Mesodermal cell (in vitro differentiated cells): ENCODE data around the gene ADCK1.
"Not testable (repeated sequence)": the region's sequence is repeated elsewhere in the genome, so short reads cannot be mapped to it uniquely, and the experiment has no call there.

Experiments
- H3K27ac ChIP-seq: 2 replicates; pipeline ENCODE4 v1.7.0; 2013; ENCODE audit warnings: mild to moderate bottlenecking, low read depth, low read length, moderate library complexity; ENCODE audit not compliant: severe bottlenecking
- H3K36me3 ChIP-seq: 2 replicates; pipeline ENCODE4 v1.7.1; 2013; ENCODE audit warnings: mild to moderate bottlenecking, low read length, moderate library complexity; ENCODE audit not compliant: control insufficient read depth, insufficient read depth
- H3K4me1 ChIP-seq: one replicate; pipeline ENCODE4 v1.7.1; 2013; ENCODE audit warnings: mild to moderate bottlenecking, low read length; ENCODE audit not compliant: insufficient read depth, control insufficient read depth, poor library complexity, severe bottlenecking
- H3K4me3 ChIP-seq: 2 replicates; pipeline ENCODE4 v1.7.0; 2013; ENCODE audit warnings: low read length, control low read depth, mild to moderate bottlenecking; ENCODE audit not compliant: insufficient read depth, poor library complexity, severe bottlenecking; ENCODE audit errors: extremely low read depth
- H3K9me3 ChIP-seq: 2 replicates; pipeline ENCODE4 v1.7.1; 2013; ENCODE audit warnings: mild to moderate bottlenecking, low read length, moderate library complexity; ENCODE audit not compliant: control insufficient read depth
- WGBS, 2 experiments: methylation state at CpG; one replicate each; pipeline ENCODE4 v1.1.5; 2013; ENCODE audit warnings: missing lambda C conversion rate in 2 of 2; ENCODE audit not compliant: insufficient coverage in 2 of 2; 5-methylcytosine and 5-hydroxymethylcytosine counted together

ADCK1 gene

GRCh38 chr14:77936138-77936639, 136.3 kb downstream of the ADCK1 start:
- Histone ChIP-seq H3K27ac (no peak overlapping the region), H3K4me3 (no peak overlapping the region), H3K4me1 (no peaks in the 10 kb centered on the region), H3K9me3 (peaks cover 30% of the 10 kb centered on the region), H3K36me3 (peaks cover 5% of the 10 kb centered on the region)
- 85 to 100% methylated on average over 1 to 2 of the region's 4 CpGs for WGBS, 2 experiments

- Histone ChIP-seq H3K4me1 (no peaks in the 10 kb centered on the region), H3K27ac (no peak overlapping the region), H3K9me3 (peaks cover 21% of the 10 kb centered on the region), H3K36me3 (no peaks in the 10 kb centered on the region), H3K4me3 (no peak overlapping the region)
- WGBS, 2 experiments: 63 to 78% methylated on average over 1 to 3 of the region's 4 CpGs
Observed at GRCh38 chr14:77947372-77947771, 147.5 kb downstream of the ADCK1 start.

- WGBS, 2 experiments: 100% methylated on average over 2 of the region's 5 CpGs; no CpG with 5 or more reads in 1 of the 2 experiments
- Histone ChIP-seq H3K36me3 (no peaks in the 10 kb centered on the region), H3K9me3 (peaks cover 21% of the 10 kb centered on the region), H3K27ac (no peak overlapping the region), H3K4me3 (no peak overlapping the region), H3K4me1 (no peaks in the 10 kb centered on the region)
Observed at GRCh38 chr14:77950371-77951063, 150.6 kb downstream of the ADCK1 start.

DNA sequence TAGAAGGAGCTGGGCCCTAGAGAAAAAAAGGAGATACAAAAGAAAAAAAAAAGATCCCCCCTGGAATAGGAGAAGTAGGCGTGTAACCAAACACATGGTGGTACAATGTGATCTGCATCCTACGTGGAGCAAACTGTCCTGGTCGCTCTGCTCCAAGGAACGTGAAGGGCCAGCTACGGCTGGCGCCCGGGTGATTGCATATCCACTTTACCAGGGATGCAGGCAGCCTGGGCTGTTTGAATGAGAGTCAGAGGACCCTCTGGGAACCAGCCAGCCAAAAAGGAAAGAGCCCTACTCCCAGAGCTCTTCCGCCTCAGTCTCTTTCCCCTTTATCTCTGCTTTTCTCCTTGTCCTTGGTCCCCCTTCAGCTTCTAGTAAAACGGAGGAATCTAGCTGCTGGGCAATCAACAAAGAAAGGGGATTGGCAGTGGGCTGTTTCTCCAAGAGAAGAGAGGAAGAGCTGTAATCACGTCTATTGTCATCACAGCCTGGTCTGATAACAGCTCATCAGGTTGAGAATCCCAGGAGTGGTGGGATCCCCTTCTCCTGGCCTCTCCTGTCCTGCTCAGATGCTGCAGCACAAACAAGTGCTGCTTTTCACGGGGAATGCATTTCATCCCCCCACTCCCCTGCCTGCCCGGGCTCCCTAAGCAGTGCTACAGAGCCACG, 156.0 kb downstream of the ADCK1 start:
- Histone ChIP-seq H3K4me3 (no peak overlapping the region), H3K36me3 (no peaks in the 10 kb centered on the region), H3K27ac (no peak overlapping the region), H3K9me3 (no peaks in the 10 kb centered on the region), H3K4me1 (no peaks in the 10 kb centered on the region)
- WGBS, 2 experiments: 65 to 66% methylated on average over 9 of the region's 13 CpGs

DNA sequence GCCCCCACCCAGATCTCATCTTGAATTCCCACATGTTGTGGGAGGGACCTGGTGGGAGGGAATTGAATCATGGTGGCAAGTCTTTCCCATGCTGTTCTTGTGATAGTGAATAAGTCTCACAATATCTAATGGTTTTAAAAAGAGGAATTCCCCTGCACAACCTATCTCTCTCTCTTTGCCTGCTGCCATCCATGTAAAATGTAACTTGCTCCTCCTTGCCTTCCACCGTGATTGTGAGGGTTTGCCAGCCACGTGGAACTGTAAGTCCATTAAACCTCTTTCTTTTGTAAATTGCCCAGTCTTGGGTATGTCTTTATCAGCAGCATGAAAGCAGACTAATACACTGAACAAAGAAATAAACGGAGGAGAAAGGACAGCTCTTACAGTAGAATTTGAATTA, 159.8 kb downstream of the ADCK1 start:
- WGBS, 2 experiments: 57 to 88% methylated on average over 1 to 2 of the region's 3 CpGs
- not testable (repeated sequence) for H3K9me3 ChIP-seq, H3K27ac ChIP-seq, H3K4me3 ChIP-seq, H3K4me1 ChIP-seq, H3K36me3 ChIP-seq

GRCh38 chr14:77961847-77962580, 162.1 kb downstream of the ADCK1 start:
- Histone ChIP-seq H3K9me3 (no peaks in the 10 kb centered on the region), H3K4me3 (no peak overlapping the region), H3K4me1 (peaks cover 4% of the 10 kb centered on the region), H3K36me3 (no peaks in the 10 kb centered on the region), H3K27ac (no peak overlapping the region)
- 81 to 84% methylated on average over 6 to 8 of the region's 9 CpGs for WGBS, 2 experiments

DNA sequence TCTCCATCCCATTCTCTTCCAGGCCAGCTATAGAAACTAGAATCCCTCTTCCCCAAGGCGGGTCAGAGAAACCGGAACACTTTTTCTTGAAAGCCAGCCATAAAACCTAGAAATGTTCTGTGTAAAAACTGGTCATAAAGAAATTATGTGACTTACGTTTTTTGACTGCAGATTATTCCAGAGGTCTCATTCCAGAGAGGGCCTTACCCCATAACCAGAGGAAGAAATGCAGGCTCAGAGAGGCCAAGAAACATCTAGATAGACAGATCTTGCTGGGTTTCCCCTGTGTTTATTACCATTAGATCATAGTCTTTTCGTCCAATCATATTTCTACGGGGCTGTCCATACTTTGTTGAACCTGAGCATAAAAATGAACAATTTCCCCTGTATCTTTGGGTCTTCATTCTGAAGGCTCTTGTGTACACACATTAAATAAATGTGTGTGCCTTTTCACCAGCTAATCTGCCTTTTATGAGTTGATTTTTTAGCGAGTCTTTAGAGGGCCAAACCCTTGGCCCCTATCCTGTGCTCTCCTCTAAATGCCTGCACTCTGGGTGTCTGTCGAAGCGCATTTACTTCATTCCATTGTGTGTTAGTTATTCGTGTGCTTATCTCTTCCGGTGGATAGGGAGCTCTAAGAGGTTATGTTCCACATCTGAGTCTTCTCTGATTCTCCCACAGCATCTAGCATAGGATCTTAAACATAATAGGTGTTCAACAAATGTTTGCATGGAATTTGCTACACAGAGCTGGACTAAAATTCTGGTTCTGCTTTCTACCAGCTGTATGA, 163.0 kb downstream of the ADCK1 start:
- no peaks in the 10 kb centered on the region for H3K9me3 ChIP-seq
- no peak overlapping the region for H3K27ac ChIP-seq
- WGBS, 2 experiments: 86 to 89% methylated on average over 3 to 8 of the region's 10 CpGs
- peaks cover 4% of the 10 kb centered on the region for H3K4me1 ChIP-seq
- no peaks in the 10 kb centered on the region for H3K36me3 ChIP-seq
- H3K4me3 ChIP-seq: no peak overlapping the region

DNA sequence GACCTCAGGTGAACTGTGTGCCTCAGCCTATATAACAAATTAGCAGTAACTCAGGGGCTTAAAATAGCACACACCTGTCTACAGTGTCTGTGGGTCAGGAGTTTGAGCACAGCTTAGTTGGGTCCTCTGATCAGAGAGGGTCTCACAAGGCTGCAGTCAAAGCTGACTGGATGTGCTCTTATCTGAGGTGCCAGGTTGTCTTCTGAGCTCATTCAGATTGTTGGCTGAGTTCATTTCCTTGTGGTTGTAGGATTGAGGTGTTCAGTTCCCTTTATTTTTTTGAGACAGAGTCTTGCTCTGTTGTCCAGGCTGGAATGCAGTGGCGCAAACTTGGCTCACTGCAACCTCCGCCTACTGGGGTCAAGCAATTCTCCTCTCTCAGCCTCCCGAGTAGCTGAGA, 164.7 kb downstream of the ADCK1 start:
- no peak overlapping the region for H3K27ac ChIP-seq
- WGBS, 2 experiments: 92 to 96% methylated on average over 3 of the region's 3 CpGs
- H3K4me3 ChIP-seq: no peak overlapping the region
- no peaks in the 10 kb centered on the region for H3K9me3 ChIP-seq
- peaks cover 4% of the 10 kb centered on the region for H3K4me1 ChIP-seq
- no peaks in the 10 kb centered on the region for H3K36me3 ChIP-seq

DNA sequence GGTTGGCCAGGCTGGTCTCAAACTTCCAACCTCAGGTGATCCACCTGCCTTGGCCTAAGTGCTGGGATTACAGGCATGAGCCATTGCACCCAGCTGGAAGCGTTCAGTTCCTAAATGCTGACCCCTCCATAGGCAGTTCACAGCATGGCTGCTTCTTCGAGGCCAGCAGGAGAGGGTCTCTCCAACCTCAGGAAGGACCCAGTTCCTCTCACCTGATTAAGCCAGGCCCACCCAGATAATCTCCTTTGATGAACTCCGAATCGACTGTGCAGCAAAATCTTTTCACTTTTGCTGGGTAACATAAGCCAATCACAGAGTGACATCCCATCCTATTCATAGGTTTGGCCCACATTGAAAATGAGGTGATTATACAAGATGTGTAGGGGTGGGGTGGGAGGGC, 165.1 kb downstream of the ADCK1 start:
- peaks cover 4% of the 10 kb centered on the region for H3K4me1 ChIP-seq
- H3K36me3 ChIP-seq: no peaks in the 10 kb centered on the region
- no peak overlapping the region for H3K27ac ChIP-seq
- no peak overlapping the region for H3K4me3 ChIP-seq
- no peaks in the 10 kb centered on the region for H3K9me3 ChIP-seq
- WGBS, 2 experiments: 95 to 100% methylated on average over 4 of the region's 4 CpGs

- no peak overlapping the region for H3K27ac ChIP-seq
- H3K4me3 ChIP-seq: no peak overlapping the region
- peaks cover 4% of the 10 kb centered on the region for H3K4me1 ChIP-seq
- WGBS, 2 experiments: 27 to 29% methylated on average over 25 to 30 of the region's 35 CpGs
- H3K36me3 ChIP-seq: no peaks in the 10 kb centered on the region
- H3K9me3 ChIP-seq: no peaks in the 10 kb centered on the region
Observed at GRCh38 chr14:77965919-77966435, 166.1 kb downstream of the ADCK1 start.
